NCI-H82 treated with DMSO at 0.1 percent for 48 hours (cell line): ENCODE results near the gene FSCN2.

Source experiments
- DNase-seq: peaks from one replicate; lab custom pipeline; 2025; ENCODE audit not compliant: unreplicated experiment; lab: John Stamatoyannopoulos, UW

The FSCN2 gene

GRCh38 chr17:81511804-81512561 is 16.2 kb upstream of the FSCN2 start:
- DNase-seq, result no peak

GRCh38 chr17:81512562-81513371 is 15.4 kb upstream of the FSCN2 start, which contains the start of gene ACTG1:
TSS of gene ACTG1 (minus strand) at chr17:81512799. CDS start at chr17:81512354, 445 bp downstream.
- DNase-seq, result peak; percentile 81

- no peak for DNase-seq
These were observed 14.8 kb upstream of the FSCN2 start for GRCh38 chr17:81513372-81513752.

- DNase-seq, result no peak
These were observed 14.3 kb upstream of the FSCN2 start for GRCh38 chr17:81513753-81514488.

- no peak for DNase-seq
These were observed 13.8 kb upstream of the FSCN2 start for GRCh38 chr17:81514489-81514738.

- DNase-seq, result no peak
These were observed 13.2 kb upstream of the FSCN2 start for GRCh38 chr17:81514739-81515529.

- DNase-seq, result no peak
These were observed 12.6 kb upstream of the FSCN2 start for GRCh38 chr17:81515530-81516041.

GRCh38 chr17:81516439-81516838 is 11.7 kb upstream of the FSCN2 start:
- DNase-seq, result no peak

- no peak for DNase-seq
These were observed 11.2 kb upstream of the FSCN2 start for GRCh38 chr17:81517009-81517338.

GRCh38 chr17:81517339-81518112 is 10.7 kb upstream of the FSCN2 start:
- no peak for DNase-seq

- DNase-seq, result no peak
These were observed 9.9 kb upstream of the FSCN2 start for GRCh38 chr17:81518113-81518784.

- DNase-seq, result no peak
These were observed 9.3 kb upstream of the FSCN2 start for GRCh38 chr17:81518785-81519283.

GRCh38 chr17:81519284-81520020 is 8.7 kb upstream of the FSCN2 start:
- no peak for DNase-seq

GRCh38 chr17:81520021-81520901 is 7.9 kb upstream of the FSCN2 start:
- DNase-seq, result no peak

- no peak for DNase-seq
These were observed 5.4 kb upstream of the FSCN2 start for GRCh38 chr17:81522491-81523401.

GRCh38 chr17:81523402-81524038 is 4.7 kb upstream of the FSCN2 start:
- no peak for DNase-seq
